Measurements from ENCODE around the gene CLSTN2.

DNA sequence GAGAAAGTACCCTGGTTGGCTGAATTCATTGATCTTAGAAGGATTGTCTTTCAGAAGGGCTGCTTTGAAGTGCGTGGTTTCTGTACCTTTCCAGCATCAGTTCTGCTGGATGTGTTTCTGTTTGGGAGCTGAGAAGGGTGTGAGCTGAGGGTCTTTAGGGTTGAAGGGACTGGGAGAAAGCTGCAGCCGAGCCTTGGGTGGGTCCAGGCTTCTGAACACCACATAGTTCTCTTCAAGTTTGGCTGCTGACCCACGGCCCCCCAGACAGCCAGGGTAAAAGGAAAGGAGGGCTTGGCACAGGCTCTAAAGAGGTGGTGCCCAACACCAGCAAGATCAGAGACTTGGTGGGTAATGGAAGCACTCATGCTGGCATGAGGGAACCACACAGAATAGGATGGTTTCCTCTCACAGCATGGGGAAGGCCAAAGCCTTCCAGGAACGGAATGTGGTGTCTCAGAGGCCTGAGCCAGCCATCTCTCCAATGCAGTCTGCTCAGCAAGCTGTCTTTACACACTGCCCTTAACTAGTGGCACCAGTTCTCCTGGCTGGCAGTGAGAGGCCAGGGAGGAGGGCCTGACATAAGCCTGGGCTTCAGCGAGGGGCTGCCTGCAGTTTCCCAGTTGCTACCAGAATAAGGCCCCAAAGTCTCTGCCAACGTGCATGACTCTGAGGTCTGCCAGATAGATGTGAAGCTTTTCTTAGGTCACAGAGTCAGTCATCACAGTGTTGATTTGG is 503.9 kb downstream of the CLSTN2 start:
- TF ChIP-seq, protein P1, sequence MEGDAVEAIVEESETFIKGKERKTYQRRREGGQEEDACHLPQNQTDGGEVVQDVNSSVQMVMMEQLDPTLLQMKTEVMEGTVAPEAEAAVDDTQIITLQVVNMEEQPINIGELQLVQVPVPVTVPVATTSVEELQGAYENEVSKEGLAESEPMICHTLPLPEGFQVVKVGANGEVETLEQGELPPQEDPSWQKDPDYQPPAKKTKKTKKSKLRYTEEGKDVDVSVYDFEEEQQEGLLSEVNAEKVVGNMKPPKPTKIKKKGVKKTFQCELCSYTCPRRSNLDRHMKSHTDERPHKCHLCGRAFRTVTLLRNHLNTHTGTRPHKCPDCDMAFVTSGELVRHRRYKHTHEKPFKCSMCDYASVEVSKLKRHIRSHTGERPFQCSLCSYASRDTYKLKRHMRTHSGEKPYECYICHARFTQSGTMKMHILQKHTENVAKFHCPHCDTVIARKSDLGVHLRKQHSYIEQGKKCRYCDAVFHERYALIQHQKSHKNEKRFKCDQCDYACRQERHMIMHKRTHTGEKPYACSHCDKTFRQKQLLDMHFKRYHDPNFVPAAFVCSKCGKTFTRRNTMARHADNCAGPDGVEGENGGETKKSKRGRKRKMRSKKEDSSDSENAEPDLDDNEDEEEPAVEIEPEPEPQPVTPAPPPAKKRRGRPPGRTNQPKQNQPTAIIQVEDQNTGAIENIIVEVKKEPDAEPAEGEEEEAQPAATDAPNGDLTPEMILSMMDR (IDR thresholded peaks at IDR 0.05; ENCODE audit: insufficient read depth, low read depth, low read length), result no peak
- no peak for TF ChIP-seq EZH2 (IDR thresholded peaks at IDR 0.05; ENCODE audit: insufficient read depth, low read length)
